HEK293 (cell line): ENCODE results near the gene TMEM86A.

Experiments used
- BCL11B ChIP-seq: fragments of 450-650 bp; formaldehyde crosslinking; IDR thresholded peaks from 2 replicates; pipeline ENCODE4 v1.5.1; 2016; ENCODE audit warnings: low read depth, missing biosample characterization, missing genetic modification characterization
- EGR2 ChIP-seq: fragments of 450-650 bp; formaldehyde crosslinking; IDR thresholded peaks from 2 replicates; pipeline ENCODE4 v1.5.1; 2016; ENCODE audit warnings: low read depth, missing biosample characterization, missing genetic modification characterization
- KLF1 ChIP-seq: fragments of 450-650 bp; formaldehyde crosslinking; IDR thresholded peaks from 2 replicates; pipeline ENCODE4 v1.5.1; 2016; ENCODE audit warnings: missing biosample characterization, missing genetic modification characterization
- KLF10 ChIP-seq: fragments of 450-650 bp; IDR thresholded peaks from 2 replicates; pipeline ENCODE4 v1.5.1; 2018; ENCODE audit warnings: missing biosample characterization, mild to moderate bottlenecking, missing genetic modification characterization
- KLF9 ChIP-seq: fragments of 450-650 bp; formaldehyde crosslinking; IDR thresholded peaks from 2 replicates; pipeline ENCODE4 v1.5.1; 2016; ENCODE audit warnings: missing biosample characterization, missing genetic modification characterization, low read depth
- SCRT1 ChIP-seq: fragments of 450-650 bp; formaldehyde crosslinking; IDR thresholded peaks from 2 replicates; pipeline ENCODE4 v1.5.1; 2016; ENCODE audit warnings: missing biosample characterization, missing genetic modification characterization, borderline replicate concordance
- SP2 ChIP-seq: fragments of 450-650 bp; formaldehyde crosslinking; IDR thresholded peaks from 2 replicates; pipeline ENCODE4 v1.5.1; 2016; ENCODE audit warnings: missing biosample characterization, missing genetic modification characterization
- SP3 ChIP-seq: fragments of 450-650 bp; formaldehyde crosslinking; IDR thresholded peaks from 2 replicates; pipeline ENCODE4 v1.5.1; 2016; ENCODE audit warnings: missing biosample characterization, missing genetic modification characterization
- TCF7L2 ChIP-seq: IDR thresholded peaks from 2 replicates; pipeline ENCODE4 v1.6.1; 2011; ENCODE audit warnings: low read depth, mild to moderate bottlenecking, inconsistent platforms, low read length, moderate library complexity, borderline replicate concordance
- YY2 ChIP-seq: fragments of 450-650 bp; formaldehyde crosslinking; IDR thresholded peaks from 2 replicates; pipeline ENCODE4 v1.5.1; 2016; ENCODE audit warnings: missing biosample characterization, missing genetic modification characterization
- ZBTB7A ChIP-seq: fragments of 450-650 bp; formaldehyde crosslinking; IDR thresholded peaks from 2 replicates; pipeline ENCODE4 v1.5.1; 2016; ENCODE audit warnings: low read depth, missing biosample characterization, missing genetic modification characterization
- ZFP37 ChIP-seq: fragments of 450-650 bp; formaldehyde crosslinking; IDR thresholded peaks from 2 replicates; pipeline ENCODE4 v1.5.1; 2016; ENCODE audit warnings: missing biosample characterization, missing genetic modification characterization
- ZIC2 ChIP-seq: fragments of 450-650 bp; formaldehyde crosslinking; IDR thresholded peaks from 2 replicates; pipeline ENCODE4 v1.5.1; 2016; ENCODE audit warnings: missing biosample characterization, missing genetic modification characterization
- ZNF138 ChIP-seq: fragments of 450-650 bp; formaldehyde crosslinking; IDR thresholded peaks from 2 replicates; pipeline ENCODE4 v1.5.1; 2016; ENCODE audit warnings: missing biosample characterization, missing genetic modification characterization, borderline replicate concordance
- ZNF140 ChIP-seq: fragments of 450-650 bp; formaldehyde crosslinking; IDR thresholded peaks from 2 replicates; pipeline ENCODE4 v1.5.1; 2016; ENCODE audit warnings: missing biosample characterization, missing genetic modification characterization
- ZNF184 ChIP-seq: fragments of 450-650 bp; IDR thresholded peaks from 2 replicates; pipeline ENCODE4 v1.5.1; 2018; ENCODE audit warnings: missing biosample characterization, mild to moderate bottlenecking, missing genetic modification characterization
- ZNF2 ChIP-seq: fragments of 450-650 bp; formaldehyde crosslinking; IDR thresholded peaks from 2 replicates; pipeline ENCODE4 v1.5.1; 2016; ENCODE audit warnings: missing biosample characterization, missing genetic modification characterization
- ZNF416 ChIP-seq: fragments of 450-650 bp; formaldehyde crosslinking; IDR thresholded peaks from 2 replicates; pipeline ENCODE4 v1.5.1; 2016; ENCODE audit warnings: missing biosample characterization, missing genetic modification characterization
- ZNF521 ChIP-seq: fragments of 450-650 bp; formaldehyde crosslinking; IDR thresholded peaks from 2 replicates; pipeline ENCODE4 v1.5.1; 2017; ENCODE audit warnings: missing biosample characterization, mild to moderate bottlenecking, missing genetic modification characterization
- ZNF529 ChIP-seq: fragments of 450-650 bp; formaldehyde crosslinking; IDR thresholded peaks from 2 replicates; pipeline ENCODE4 v1.5.1; 2017; ENCODE audit warnings: missing genetic modification characterization, missing biosample characterization; ENCODE audit not compliant: insufficient replicate concordance
- ZNF600 ChIP-seq: fragments of 450-650 bp; formaldehyde crosslinking; IDR thresholded peaks from 2 replicates; pipeline ENCODE4 v1.5.1; 2016; ENCODE audit warnings: missing biosample characterization, missing genetic modification characterization
- ZNF626 ChIP-seq: fragments of 450-650 bp; sonication (Bioruptor Pico); formaldehyde crosslinking; IDR thresholded peaks from 2 replicates; pipeline ENCODE4 v1.5.1; 2018; ENCODE audit warnings: missing biosample characterization, missing genetic modification characterization, inconsistent platforms
- ZNF654 ChIP-seq: fragments of 450-650 bp; formaldehyde crosslinking; IDR thresholded peaks from 2 replicates; pipeline ENCODE4 v1.5.1; 2016; ENCODE audit warnings: low read depth, missing biosample characterization, missing genetic modification characterization
- ZNF776 ChIP-seq: fragments of 450-650 bp; formaldehyde crosslinking; IDR thresholded peaks from 2 replicates; pipeline ENCODE4 v1.5.0; 2017; ENCODE audit warnings: missing biosample characterization, missing genetic modification characterization, borderline replicate concordance
- ZNF792 ChIP-seq: fragments of 450-650 bp; formaldehyde crosslinking; IDR thresholded peaks from 2 replicates; pipeline ENCODE4 v1.5.1; 2016; ENCODE audit warnings: missing biosample characterization, missing genetic modification characterization
- ZXDB ChIP-seq: fragments of 450-650 bp; formaldehyde crosslinking; IDR thresholded peaks from 2 replicates; pipeline ENCODE4 v1.5.1; 2016; ENCODE audit warnings: missing biosample characterization, missing genetic modification characterization
- TF ChIP-seq, protein P1 (sequence below): fragments of 450-650 bp; formaldehyde crosslinking; IDR thresholded peaks from 2 replicates; pipeline ENCODE4 v1.5.1; 2016; ENCODE audit warnings: missing biosample characterization, missing genetic modification characterization
- TF ChIP-seq, protein P2 (sequence below): fragments of 450-650 bp; formaldehyde crosslinking; IDR thresholded peaks from 2 replicates; pipeline ENCODE4 v1.5.1; 2016; ENCODE audit warnings: missing biosample characterization, missing genetic modification characterization, borderline replicate concordance
- TF ChIP-seq, protein P3 (sequence below): fragments of 450-650 bp; formaldehyde crosslinking; IDR thresholded peaks from 2 replicates; pipeline ENCODE4 v1.5.1; 2016; ENCODE audit warnings: missing biosample characterization, missing genetic modification characterization
- TF ChIP-seq, protein P4 (sequence below): fragments of 450-650 bp; formaldehyde crosslinking; conservative IDR thresholded peaks from 2 replicates; pipeline ENCODE4 v1.5.1; 2016; ENCODE audit warnings: low read depth, missing biosample characterization, missing genetic modification characterization

The TMEM86A gene

DNA sequence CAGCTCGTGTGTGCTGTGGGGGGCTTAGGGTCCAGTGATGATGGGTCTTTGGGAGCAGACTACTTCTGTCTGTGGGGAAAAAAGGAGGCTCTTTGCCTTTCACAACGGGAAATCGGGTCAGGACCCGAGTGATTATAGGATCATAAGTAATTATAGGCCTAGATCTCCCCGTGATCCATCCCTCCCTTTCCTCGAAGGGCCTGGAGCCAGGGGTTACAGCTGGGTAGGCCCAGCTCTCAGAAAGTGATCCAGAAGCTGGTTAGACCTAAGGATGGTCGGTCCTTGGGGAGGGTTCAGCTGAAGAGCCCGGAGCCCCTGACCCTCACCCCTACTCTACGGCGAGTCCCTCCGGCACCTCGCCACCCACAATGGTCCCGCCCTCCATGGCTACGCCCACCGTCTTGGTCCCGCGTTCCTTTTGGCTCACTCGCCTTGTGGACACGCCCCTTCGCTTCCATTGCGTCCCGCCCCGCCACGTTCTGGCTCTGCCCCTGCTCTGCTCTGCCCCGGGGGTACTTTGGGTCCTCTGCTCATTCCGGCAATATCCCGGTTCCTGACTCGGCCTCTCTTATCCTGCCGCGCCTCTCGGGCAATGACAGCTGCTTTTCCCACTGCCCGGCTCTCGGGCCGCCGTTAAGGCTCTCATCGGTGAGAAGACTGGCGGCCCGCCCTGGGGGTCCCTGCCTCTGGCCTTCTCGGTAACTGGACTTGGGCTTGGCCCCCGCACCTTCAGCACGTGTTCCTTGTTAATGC lies 22.4 kb downstream of the TMEM86A start (continued):
- TF ChIP-seq ZBTB7A (tag by site-specific recombination) (no peak), ZNF138 (tag by site-specific recombination) (no peak), SCRT1 (tag by site-specific recombination) (no peak), ZNF654 (tag by site-specific recombination) (no peak), ZNF521 (tag by site-specific recombination) (no peak), EGR2 (tag by site-specific recombination) (peak; percentile 19; the same call in 1 of the 2 replicates), KLF9 (tag by site-specific recombination) (peak; percentile 74), KLF10 (tag by site-specific recombination) (no peak), BCL11B (tag by site-specific recombination) (no peak), ZXDB (tag by site-specific recombination) (peak; percentile 71), ZNF184 (tag by site-specific recombination) (no peak), ZNF2 (tag by site-specific recombination) (no peak), ZNF416 (tag by site-specific recombination) (no peak), ZNF140 (tag by site-specific recombination) (no peak), YY2 (tag by site-specific recombination) (no peak), SP2 (tag by site-specific recombination) (peak; percentile 86), ZNF529 (no peak), ZNF776 (tag by site-specific recombination) (no peak), ZNF626 (no peak), ZFP37 (no peak), SP3 (tag by site-specific recombination) (peak; percentile 65), KLF1 (tag by site-specific recombination) (peak; percentile 37; the same call in 1 of the 2 replicates), TCF7L2 (no peak), ZIC2 (tag by site-specific recombination) (no peak), ZNF600 (tag by site-specific recombination) (peak; percentile 92), ZNF792 (no peak)
- TF ChIP-seq, protein P1, sequence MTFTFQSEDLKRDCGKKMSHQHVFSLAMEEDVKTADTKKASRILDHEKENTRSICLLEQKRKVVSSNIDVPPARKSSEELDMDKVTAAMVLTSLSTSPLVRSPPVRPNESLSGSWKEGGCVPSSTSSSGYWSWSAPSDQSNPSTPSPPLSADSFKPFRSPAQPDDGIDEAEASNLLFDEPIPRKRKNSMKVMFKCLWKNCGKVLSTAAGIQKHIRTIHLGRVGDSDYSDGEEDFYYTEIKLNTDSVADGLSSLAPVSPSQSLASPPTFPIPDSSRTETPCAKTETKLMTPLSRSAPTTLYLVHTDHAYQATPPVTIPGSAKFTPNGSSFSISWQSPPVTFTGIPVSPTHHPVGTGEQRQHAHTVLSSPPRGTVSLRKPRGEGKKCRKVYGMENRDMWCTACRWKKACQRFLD (tag by site-specific recombination) = no peak
- TF ChIP-seq, protein P2, sequence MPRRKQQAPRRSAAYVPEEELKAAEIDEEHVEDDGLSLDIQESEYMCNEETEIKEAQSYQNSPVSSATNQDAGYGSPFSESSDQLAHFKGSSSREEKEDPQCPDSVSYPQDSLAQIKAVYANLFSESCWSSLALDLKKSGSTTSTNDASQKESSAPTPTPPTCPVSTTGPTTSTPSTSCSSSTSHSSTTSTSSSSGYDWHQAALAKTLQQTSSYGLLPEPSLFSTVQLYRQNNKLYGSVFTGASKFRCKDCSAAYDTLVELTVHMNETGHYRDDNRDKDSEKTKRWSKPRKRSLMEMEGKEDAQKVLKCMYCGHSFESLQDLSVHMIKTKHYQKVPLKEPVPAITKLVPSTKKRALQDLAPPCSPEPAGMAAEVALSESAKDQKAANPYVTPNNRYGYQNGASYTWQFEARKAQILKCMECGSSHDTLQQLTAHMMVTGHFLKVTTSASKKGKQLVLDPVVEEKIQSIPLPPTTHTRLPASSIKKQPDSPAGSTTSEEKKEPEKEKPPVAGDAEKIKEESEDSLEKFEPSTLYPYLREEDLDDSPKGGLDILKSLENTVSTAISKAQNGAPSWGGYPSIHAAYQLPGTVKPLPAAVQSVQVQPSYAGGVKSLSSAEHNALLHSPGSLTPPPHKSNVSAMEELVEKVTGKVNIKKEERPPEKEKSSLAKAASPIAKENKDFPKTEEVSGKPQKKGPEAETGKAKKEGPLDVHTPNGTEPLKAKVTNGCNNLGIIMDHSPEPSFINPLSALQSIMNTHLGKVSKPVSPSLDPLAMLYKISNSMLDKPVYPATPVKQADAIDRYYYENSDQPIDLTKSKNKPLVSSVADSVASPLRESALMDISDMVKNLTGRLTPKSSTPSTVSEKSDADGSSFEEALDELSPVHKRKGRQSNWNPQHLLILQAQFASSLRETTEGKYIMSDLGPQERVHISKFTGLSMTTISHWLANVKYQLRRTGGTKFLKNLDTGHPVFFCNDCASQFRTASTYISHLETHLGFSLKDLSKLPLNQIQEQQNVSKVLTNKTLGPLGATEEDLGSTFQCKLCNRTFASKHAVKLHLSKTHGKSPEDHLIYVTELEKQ = no peak
- TF ChIP-seq, protein P3, sequence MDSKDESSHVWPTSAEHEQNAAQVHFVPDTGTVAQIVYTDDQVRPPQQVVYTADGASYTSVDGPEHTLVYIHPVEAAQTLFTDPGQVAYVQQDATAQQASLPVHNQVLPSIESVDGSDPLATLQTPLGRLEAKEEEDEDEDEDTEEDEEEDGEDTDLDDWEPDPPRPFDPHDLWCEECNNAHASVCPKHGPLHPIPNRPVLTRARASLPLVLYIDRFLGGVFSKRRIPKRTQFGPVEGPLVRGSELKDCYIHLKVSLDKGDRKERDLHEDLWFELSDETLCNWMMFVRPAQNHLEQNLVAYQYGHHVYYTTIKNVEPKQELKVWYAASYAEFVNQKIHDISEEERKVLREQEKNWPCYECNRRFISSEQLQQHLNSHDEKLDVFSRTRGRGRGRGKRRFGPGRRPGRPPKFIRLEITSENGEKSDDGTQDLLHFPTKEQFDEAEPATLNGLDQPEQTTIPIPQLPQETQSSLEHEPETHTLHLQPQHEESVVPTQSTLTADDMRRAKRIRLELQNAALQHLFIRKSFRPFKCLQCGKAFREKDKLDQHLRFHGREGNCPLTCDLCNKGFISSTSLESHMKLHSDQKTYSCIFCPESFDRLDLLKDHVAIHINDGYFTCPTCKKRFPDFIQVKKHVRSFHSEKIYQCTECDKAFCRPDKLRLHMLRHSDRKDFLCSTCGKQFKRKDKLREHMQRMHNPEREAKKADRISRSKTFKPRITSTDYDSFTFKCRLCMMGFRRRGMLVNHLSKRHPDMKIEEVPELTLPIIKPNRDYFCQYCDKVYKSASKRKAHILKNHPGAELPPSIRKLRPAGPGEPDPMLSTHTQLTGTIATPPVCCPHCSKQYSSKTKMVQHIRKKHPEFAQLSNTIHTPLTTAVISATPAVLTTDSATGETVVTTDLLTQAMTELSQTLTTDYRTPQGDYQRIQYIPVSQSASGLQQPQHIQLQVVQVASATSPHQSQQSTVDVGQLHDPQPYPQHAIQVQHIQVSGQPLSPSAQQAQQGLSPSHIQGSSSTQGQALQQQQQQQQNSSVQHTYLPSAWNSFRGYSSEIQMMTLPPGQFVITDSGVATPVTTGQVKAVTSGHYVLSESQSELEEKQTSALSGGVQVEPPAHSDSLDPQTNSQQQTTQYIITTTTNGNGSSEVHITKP (tag by site-specific recombination) = peak; percentile 76
- TF ChIP-seq, protein P4, sequence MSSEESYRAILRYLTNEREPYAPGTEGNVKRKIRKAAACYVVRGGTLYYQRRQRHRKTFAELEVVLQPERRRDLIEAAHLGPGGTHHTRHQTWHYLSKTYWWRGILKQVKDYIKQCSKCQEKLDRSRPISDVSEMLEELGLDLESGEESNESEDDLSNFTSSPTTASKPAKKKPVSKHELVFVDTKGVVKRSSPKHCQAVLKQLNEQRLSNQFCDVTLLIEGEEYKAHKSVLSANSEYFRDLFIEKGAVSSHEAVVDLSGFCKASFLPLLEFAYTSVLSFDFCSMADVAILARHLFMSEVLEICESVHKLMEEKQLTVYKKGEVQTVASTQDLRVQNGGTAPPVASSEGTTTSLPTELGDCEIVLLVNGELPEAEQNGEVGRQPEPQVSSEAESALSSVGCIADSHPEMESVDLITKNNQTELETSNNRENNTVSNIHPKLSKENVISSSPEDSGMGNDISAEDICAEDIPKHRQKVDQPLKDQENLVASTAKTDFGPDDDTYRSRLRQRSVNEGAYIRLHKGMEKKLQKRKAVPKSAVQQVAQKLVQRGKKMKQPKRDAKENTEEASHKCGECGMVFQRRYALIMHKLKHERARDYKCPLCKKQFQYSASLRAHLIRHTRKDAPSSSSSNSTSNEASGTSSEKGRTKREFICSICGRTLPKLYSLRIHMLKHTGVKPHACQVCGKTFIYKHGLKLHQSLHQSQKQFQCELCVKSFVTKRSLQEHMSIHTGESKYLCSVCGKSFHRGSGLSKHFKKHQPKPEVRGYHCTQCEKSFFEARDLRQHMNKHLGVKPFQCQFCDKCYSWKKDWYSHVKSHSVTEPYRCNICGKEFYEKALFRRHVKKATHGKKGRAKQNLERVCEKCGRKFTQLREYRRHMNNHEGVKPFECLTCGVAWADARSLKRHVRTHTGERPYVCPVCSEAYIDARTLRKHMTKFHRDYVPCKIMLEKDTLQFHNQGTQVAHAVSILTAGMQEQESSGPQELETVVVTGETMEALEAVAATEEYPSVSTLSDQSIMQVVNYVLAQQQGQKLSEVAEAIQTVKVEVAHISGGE (tag by site-specific recombination) = no peak
